Nephron (organoid): ENCODE measurements around the gene LSS.

ENCODE experiments used
- H3K27ac Mint-ChIP-seq, 3 experiments: 2 replicates each; pipeline ENCODE4 v1.8.0; 2020; ENCODE audit warnings: mixed read lengths in 3 of 3, mild to moderate bottlenecking in 2 of 3, moderate library complexity in 1 of 3
- H3K27me3 Mint-ChIP-seq: 2 replicates; pipeline ENCODE4 v1.8.0; 2021; ENCODE audit warnings: low read depth, mild to moderate bottlenecking, moderate library complexity, mixed read lengths
- H3K36me3 Mint-ChIP-seq: 2 replicates; pipeline ENCODE4 v1.8.0; 2020; ENCODE audit warnings: low read depth, mixed read lengths
- H3K4me1 Mint-ChIP-seq: 2 replicates; pipeline ENCODE4 v1.8.0; 2020; ENCODE audit warnings: mixed read lengths
- H3K4me3 Mint-ChIP-seq, 3 experiments: 2 replicates each; pipeline ENCODE4 v1.8.0; 2020; ENCODE audit warnings: mild to moderate bottlenecking in 3 of 3, mixed read lengths in 3 of 3, moderate library complexity in 2 of 3
- H3K9me3 Mint-ChIP-seq: 2 replicates; pipeline ENCODE4 v1.8.0; 2020; ENCODE audit warnings: mixed read lengths
- TF ChIP-seq, protein P1 (sequence below), 3 experiments: fragments of 200-600 bp; sonication (generic); IDR thresholded peaks; one replicate each; pipeline ENCODE4 v1.5.0; 2021; ENCODE audit warnings: antibody characterized with exemption in 3 of 3; ENCODE audit not compliant: unreplicated experiment in 3 of 3

LSS gene

DNA sequence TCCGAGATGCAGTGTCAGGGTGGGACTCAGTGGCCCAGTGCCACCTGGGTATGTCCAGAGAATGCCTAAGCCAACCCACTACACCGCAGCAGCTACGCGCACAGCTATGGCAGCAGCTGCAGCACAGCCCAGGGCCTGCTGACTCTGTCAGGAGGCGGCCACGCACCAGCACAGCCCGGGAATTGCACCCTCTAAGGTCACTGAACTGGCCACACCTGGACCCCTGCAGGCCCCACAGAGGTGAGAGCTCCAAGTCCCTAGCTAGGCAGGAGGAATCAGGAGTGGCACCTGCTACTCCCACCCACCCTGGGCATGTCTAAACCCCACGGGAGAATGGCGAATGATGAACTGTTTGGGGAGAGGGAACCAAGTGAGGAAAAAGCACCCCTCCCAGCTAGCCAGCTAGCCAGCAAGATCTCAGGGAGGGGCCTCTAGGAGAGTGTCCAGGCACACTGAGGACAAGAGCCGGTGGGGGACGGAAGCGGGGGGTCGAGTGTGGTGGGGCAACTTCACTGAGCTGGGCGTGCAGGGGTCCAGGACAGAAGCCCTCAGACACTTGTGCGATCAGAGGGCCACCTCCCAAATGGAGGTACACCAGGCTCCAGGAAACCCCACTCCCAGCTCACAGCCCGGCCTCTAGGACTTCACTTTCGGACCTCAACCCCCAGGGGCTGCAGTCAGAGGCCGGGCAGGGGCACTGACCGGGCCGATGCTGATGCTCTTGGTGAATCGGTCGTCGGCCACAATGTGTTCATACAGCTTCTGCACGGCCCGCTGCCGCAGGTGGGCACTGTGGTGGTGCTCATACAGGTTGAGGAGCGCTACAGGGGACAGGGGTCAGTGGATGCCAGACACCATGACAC, 13.9 kb downstream of the LSS start:
- TF ChIP-seq, protein P1, sequence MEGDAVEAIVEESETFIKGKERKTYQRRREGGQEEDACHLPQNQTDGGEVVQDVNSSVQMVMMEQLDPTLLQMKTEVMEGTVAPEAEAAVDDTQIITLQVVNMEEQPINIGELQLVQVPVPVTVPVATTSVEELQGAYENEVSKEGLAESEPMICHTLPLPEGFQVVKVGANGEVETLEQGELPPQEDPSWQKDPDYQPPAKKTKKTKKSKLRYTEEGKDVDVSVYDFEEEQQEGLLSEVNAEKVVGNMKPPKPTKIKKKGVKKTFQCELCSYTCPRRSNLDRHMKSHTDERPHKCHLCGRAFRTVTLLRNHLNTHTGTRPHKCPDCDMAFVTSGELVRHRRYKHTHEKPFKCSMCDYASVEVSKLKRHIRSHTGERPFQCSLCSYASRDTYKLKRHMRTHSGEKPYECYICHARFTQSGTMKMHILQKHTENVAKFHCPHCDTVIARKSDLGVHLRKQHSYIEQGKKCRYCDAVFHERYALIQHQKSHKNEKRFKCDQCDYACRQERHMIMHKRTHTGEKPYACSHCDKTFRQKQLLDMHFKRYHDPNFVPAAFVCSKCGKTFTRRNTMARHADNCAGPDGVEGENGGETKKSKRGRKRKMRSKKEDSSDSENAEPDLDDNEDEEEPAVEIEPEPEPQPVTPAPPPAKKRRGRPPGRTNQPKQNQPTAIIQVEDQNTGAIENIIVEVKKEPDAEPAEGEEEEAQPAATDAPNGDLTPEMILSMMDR (IDR thresholded peaks at IDR 0.05; ENCODE audit: unreplicated experiment in 3 of 3): no peak
- Mint-ChIP-seq H3K27me3 (no peaks in the 10 kb centered on the region), H3K4me3 (no peak overlapping the region), H3K9me3 (no peaks in the 10 kb centered on the region), H3K27ac (no peak overlapping the region), H3K4me1 (no peaks in the 10 kb centered on the region), H3K36me3 (peaks cover 22% of the 10 kb centered on the region)

DNA sequence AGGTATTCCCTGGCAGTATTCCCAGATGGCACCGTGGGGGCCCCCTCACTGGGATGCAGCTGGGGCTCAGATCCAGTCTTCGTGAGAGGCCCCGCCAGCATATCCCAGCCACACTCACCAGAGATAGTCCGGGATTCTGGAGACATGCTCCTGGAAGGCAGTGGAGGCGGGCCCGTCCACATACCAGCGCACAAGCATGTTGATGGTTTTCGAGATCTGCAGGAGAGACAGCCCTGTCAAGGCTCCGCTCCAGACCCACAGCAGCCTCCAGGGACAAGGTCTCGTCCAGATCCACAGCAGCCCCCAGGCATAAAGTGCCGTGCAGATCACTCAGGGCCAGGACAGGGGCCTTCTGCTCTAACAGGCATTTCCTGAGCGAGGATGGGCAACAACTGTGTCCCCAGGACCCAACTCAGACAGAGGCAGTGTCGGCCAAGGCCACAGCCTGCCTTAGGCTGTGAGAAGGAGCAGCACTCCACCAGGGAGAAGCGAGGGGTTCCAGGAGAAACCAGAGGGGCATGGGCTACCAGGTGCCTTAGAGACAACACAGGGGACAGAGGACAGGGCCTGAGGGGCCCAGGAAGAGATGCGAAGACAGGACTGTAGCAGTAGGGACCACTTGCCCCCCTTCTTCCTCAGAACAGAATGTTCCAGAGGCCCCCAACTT, 14.8 kb downstream of the LSS start:
- H3K27me3 Mint-ChIP-seq: no peaks in the 10 kb centered on the region
- no peak overlapping the region for H3K27ac Mint-ChIP-seq
- H3K4me3 Mint-ChIP-seq: no peak overlapping the region
- TF ChIP-seq, protein P1 (IDR thresholded peaks at IDR 0.05; ENCODE audit: unreplicated experiment in 3 of 3): no peak
- H3K36me3 Mint-ChIP-seq: peaks cover 18% of the 10 kb centered on the region
- H3K9me3 Mint-ChIP-seq: no peaks in the 10 kb centered on the region
- no peaks in the 10 kb centered on the region for H3K4me1 Mint-ChIP-seq

DNA sequence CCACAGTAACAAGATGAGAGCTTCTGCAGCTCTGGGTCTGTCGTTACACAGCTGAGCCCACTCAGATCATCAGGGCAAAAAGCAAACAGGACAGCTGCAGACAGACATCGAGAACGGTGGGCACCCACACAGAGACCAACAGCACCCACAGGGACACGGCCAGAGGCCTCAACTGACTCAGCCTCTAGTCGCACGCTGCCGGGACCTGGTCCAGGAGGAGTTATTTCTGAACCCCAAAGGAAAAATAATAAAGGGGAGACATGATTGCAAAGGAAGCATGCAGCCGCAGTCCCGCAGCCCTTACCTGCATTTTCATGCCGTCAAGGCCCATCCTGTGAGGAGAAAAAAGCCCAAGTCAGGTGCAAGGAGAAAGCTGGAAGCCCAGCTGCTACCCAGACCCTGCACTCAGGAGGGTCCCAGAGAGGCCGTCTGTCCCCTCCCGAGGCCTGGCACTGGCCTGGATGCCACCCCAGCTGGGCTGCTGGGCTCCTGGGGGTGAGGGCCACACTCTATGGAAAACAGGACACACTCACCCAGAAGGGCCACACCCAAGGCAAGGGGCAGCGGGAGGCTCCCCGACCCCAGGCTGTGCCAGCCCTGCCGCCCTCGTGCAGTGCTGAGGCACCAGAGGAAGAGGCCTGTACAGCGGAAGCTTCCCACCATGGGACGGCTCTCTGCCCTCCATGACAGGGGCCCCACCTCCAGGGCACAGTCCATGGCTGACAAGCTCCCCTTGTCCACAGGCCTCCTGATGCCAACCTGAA, 15.7 kb downstream of the LSS start:
- H3K4me3 Mint-ChIP-seq: no peak overlapping the region
- H3K36me3 Mint-ChIP-seq: peaks cover 18% of the 10 kb centered on the region
- H3K4me1 Mint-ChIP-seq: no peaks in the 10 kb centered on the region
- no peak overlapping the region for H3K27ac Mint-ChIP-seq
- no peaks in the 10 kb centered on the region for H3K27me3 Mint-ChIP-seq
- no peaks in the 10 kb centered on the region for H3K9me3 Mint-ChIP-seq
- TF ChIP-seq, protein P1 (IDR thresholded peaks at IDR 0.05; ENCODE audit: unreplicated experiment in 3 of 3): no peak

DNA sequence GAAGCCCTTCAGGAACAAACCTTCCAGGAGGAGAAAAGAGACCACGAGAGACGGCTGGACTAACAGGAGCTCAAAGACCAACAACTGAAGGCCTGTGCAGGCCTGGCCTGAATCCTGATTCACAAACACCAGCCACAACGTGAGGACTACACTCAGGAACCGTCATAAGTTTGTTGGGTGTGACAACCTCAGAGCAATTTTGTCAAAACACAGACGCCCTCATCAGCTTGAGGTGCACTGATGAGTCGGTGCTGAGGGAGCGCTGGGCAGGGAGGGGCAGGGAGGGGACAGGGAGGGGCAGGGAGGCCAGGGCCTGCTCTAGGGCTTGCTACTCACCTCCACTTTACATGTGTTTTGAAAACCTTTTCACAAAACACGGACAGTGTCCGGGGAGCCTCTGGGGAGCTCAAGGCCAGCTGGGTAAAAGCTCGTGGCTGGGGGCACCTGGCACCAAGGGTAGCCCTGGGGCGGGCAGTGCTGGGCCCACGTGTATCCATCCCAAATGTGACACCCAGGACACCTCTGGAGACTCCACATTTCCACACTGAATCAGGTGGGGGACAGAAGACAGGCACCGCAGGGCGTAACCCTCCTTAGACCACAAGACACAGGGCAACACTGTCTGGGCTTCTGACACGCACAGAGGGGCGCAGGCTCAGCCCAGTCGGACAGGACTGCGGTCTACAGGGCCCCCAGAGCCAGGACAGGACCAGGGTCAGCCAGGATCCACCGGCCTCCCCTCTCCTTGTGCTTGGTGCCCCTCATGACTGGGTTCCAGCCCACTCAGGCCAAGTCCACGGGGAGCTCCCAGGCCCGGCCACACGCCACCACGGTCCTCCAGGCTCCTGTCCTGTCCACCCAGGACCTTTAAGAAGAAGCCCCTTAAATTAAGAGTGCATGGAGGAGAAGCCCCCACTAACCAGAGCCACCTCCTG, 16.5 kb downstream of the LSS start:
- TF ChIP-seq, protein P1 (IDR thresholded peaks at IDR 0.05; ENCODE audit: unreplicated experiment in 3 of 3): no peak
- no peak overlapping the region for H3K27ac Mint-ChIP-seq
- H3K27me3 Mint-ChIP-seq: no peaks in the 10 kb centered on the region
- no peaks in the 10 kb centered on the region for H3K4me1 Mint-ChIP-seq
- H3K4me3 Mint-ChIP-seq: no peak overlapping the region
- H3K9me3 Mint-ChIP-seq: no peaks in the 10 kb centered on the region
- H3K36me3 Mint-ChIP-seq: peaks cover 23% of the 10 kb centered on the region

DNA sequence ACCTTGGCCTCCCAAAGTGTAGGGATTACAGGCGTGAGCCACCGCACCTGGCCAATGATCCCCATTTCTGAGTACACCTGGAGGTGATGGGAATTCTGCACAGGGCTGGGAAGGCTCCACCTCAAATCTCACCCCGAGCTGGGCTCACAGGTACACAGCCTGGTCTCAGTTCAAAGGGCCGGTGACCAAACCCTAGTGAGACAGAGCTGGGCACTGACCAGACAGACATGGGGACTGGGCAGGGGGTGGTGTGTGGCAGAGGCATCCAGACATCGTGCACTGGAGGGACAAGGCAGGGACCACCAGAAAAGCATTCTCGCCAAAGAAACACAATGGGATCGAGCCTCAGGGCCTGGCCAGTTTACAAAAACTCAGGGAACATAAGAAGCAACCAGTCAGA, 17.2 kb downstream of the LSS start:
- Mint-ChIP-seq H3K4me3 (no peak overlapping the region), H3K9me3 (no peaks in the 10 kb centered on the region), H3K4me1 (no peaks in the 10 kb centered on the region), H3K27ac (no peak overlapping the region), H3K36me3 (peaks cover 23% of the 10 kb centered on the region), H3K27me3 (no peaks in the 10 kb centered on the region)
- TF ChIP-seq, protein P1 (IDR thresholded peaks at IDR 0.05; ENCODE audit: unreplicated experiment in 3 of 3): no peak
